Measurements from ENCODE around the gene RBM15.

RBM15 gene

GRCh38 chr1:110387048-110387754 lies 48.0 kb downstream of the RBM15 start:
- TF ChIP-seq, protein P1, sequence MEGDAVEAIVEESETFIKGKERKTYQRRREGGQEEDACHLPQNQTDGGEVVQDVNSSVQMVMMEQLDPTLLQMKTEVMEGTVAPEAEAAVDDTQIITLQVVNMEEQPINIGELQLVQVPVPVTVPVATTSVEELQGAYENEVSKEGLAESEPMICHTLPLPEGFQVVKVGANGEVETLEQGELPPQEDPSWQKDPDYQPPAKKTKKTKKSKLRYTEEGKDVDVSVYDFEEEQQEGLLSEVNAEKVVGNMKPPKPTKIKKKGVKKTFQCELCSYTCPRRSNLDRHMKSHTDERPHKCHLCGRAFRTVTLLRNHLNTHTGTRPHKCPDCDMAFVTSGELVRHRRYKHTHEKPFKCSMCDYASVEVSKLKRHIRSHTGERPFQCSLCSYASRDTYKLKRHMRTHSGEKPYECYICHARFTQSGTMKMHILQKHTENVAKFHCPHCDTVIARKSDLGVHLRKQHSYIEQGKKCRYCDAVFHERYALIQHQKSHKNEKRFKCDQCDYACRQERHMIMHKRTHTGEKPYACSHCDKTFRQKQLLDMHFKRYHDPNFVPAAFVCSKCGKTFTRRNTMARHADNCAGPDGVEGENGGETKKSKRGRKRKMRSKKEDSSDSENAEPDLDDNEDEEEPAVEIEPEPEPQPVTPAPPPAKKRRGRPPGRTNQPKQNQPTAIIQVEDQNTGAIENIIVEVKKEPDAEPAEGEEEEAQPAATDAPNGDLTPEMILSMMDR (IDR thresholded peaks at IDR 0.05; ENCODE audit: control extremely low read depth, extremely low read depth, low read depth, missing control alignments) = no peak
- ChIA-PET POLR2A (no interaction called here), CTCF (interaction anchor here (0.7 to 4.2 kb wide), 9 partner anchors 17 to 180 kb away, joined by 3 to 20 read pairs (median 6); partner anchors contain the start of gene RBM15)
- no peak for DNase-seq (ENCODE audit: extremely low spot score)

GRCh38 chr1:110390096-110390495 lies 50.9 kb downstream of the RBM15 start:
- no peak for DNase-seq (ENCODE audit: extremely low spot score)
- ChIA-PET CTCF (interaction anchor here (1.2 kb wide), 1 partner anchor 12 kb away, joined by 3 read pairs; no protein-coding TSS in a partner anchor), POLR2A (no interaction called here)
- TF ChIP-seq, protein P1 (IDR thresholded peaks at IDR 0.05; ENCODE audit: control extremely low read depth, extremely low read depth, low read depth, missing control alignments) = no peak

GRCh38 chr1:110390692-110391245 lies 51.6 kb downstream of the RBM15 start, which contains the start of gene SLC16A4:
Gene SLC16A4 (minus strand): TSS chr1:110391026. CDS start chr1:110389323, 1,703 bp downstream.
- DNase-seq (ENCODE audit: extremely low spot score) = no peak
- ChIA-PET POLR2A (no interaction called here), CTCF (interaction anchor here (1.8 kb wide), 1 partner anchor 10 kb away, joined by 6 read pairs; no protein-coding TSS in a partner anchor)
- TF ChIP-seq, protein P1 (IDR thresholded peaks at IDR 0.05; ENCODE audit: control extremely low read depth, extremely low read depth, low read depth, missing control alignments) = no peak

DNA sequence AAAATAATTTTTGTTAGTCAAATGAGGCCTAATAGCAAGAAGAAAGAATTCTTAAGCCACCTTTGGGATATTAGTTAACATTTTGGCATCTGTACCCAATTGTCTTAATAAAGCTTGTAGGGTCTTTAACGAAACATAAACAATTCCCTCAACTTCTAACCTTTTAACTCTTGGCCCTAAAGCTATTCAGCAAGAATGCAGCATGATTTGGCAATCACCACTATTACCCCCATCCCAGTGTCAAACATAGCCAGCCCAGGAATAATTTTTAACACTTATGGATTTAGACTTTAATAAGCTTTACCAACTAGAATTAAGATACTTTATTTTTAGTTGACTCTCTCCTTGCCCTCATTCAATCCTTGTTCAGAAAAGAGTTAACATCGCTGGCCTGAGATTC lies 54.1 kb downstream of the RBM15 start:
- CTCF ChIA-PET = interaction anchor here (0.7 to 2.3 kb wide), 10 partner anchors 8 to 390 kb away, joined by 3 to 11 read pairs (median 4); partner anchors contain the start of gene RBM15
- no peak for DNase-seq (ENCODE audit: extremely low spot score)
- POLR2A ChIA-PET = no interaction called here

GRCh38 chr1:110393691-110394492 lies 54.7 kb downstream of the RBM15 start:
- POLR2A ChIA-PET = no interaction called here
- DNase-seq (ENCODE audit: extremely low spot score) = no peak
- TF ChIP-seq, protein P1 (IDR thresholded peaks at IDR 0.05; ENCODE audit: control extremely low read depth, extremely low read depth, low read depth, missing control alignments) = no peak
- CTCF ChIA-PET = interaction anchor here (0.7 to 2.3 kb wide), 9 partner anchors 11 to 389 kb away, joined by 3 to 11 read pairs (median 4); partner anchors contain the start of gene RBM15

More for the DNA sequence above, 54.1 kb downstream of the RBM15 start:
- TF ChIP-seq, protein P1 (IDR thresholded peaks at IDR 0.05; ENCODE audit: control extremely low read depth, extremely low read depth, low read depth, missing control alignments) = no peak

DNA sequence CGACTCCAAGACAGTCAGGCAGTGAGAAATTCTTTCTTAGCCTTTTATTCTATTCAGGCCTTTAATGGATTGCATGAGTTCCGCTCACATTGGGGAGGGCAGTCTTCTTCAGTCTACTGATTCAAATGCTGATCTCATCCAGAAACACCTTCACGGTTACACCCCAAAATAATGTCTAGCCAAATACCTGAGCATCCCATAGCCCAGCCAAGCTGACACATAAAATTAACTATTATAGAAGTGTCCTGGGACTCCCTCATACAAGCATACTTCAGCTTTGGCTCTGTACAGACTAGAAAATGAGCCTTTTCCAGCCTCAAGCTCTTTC lies 55.3 kb downstream of the RBM15 start:
- POLR2A ChIA-PET = no interaction called here
- TF ChIP-seq, protein P1 (IDR thresholded peaks at IDR 0.05; ENCODE audit: control extremely low read depth, extremely low read depth, low read depth, missing control alignments) = no peak
- CTCF ChIA-PET = no interaction called here
- no peak for DNase-seq (ENCODE audit: extremely low spot score)
